Aorta (tissue), 5 donors: ENCODE results near the gene PCDH8. TPM values are rescaled to one million over a fixed set of nuclear protein-coding genes. Genes with fewer than 3 reads are reported as not detected.

Source experiments
- ATAC-seq: fragments of 200-7000 bp; cut with Tn5 transposase; one replicate; pipeline ENCODE4 v1.9.1; 2022; ENCODE audit warnings: moderate library complexity; ENCODE audit not compliant: low FRiP score
- DNase-seq, 2 donors: peaks; one replicate each; pipeline ENCODE4 v3.0.0-alpha.2; 2020
- H3K27ac ChIP-seq, 2 donors: one replicate each; pipeline ENCODE4 v1.5.1; 2013; ENCODE audit warnings: low read length in 2 of 2, mild to moderate bottlenecking in 2 of 2, moderate library complexity in 2 of 2, control low read depth in 1 of 2, inconsistent platforms in 1 of 2, low read depth in 1 of 2
- H3K27me3 ChIP-seq, 2 donors: one replicate each; pipeline ENCODE4 v1.6.1; 2013; ENCODE audit warnings: control low read depth in 1 of 2, low read length in 1 of 2, mild to moderate bottlenecking in 1 of 2, moderate library complexity in 1 of 2; ENCODE audit not compliant: insufficient read depth in 2 of 2, control insufficient read depth in 1 of 2
- H3K36me3 ChIP-seq, 2 donors: one replicate each; pipeline ENCODE4 v1.6.1; 2013; ENCODE audit warnings: control low read depth in 1 of 2, low read length in 1 of 2, mild to moderate bottlenecking in 1 of 2; ENCODE audit not compliant: insufficient read depth in 2 of 2, control insufficient read depth in 1 of 2
- H3K4me1 ChIP-seq, 2 donors: one replicate each; pipeline ENCODE4 v1.6.1; 2013; ENCODE audit warnings: low read length in 2 of 2, control low read depth in 1 of 2, mild to moderate bottlenecking in 1 of 2, moderate library complexity in 1 of 2; ENCODE audit not compliant: insufficient read depth in 2 of 2, control insufficient read depth in 1 of 2
- H3K4me3 ChIP-seq, 2 donors: one replicate each; pipeline ENCODE4 v1.5.1; 2013; ENCODE audit warnings: low read length in 2 of 2, control low read depth in 1 of 2, mild to moderate bottlenecking in 1 of 2
- H3K9me3 ChIP-seq: one replicate; pipeline ENCODE4 v1.6.1; 2013; ENCODE audit warnings: mild to moderate bottlenecking, low read length; ENCODE audit not compliant: control insufficient read depth
- WGBS, 2 donors: extraction: QIAGEN DNeasy Blood & Tissue Kit; methylation state at CpG; one replicate each; pipeline ENCODE4 v1.1.7; 2013; 5-methylcytosine and 5-hydroxymethylcytosine counted together
- intact Hi-C, 2 donors: fragments of 100-400 bp; cut with DNase I; formaldehyde crosslinking; loops; one replicate each; pipeline versions ENCODE4 v1.14.2 to v1.15.0; 2022
- microRNA-seq, 2 donors: library from miRNA; unstranded; fragments of <30 nt; microRNA quantifications; one replicate each; pipeline ENCODE4 v1.2.0, GENCODE V29; 2020
- polyA plus RNA-seq, 2 donors: library from polyadenylated mRNA; stranded (reverse); fragments of 200-250 nt; gene quantifications; one replicate each; pipeline ENCODE4 v1.2.3, GENCODE V29; 2013
- total RNA-seq, 2 donors: library from RNA; stranded (reverse); fragmentation: NEBNext Ultra II Directional; extraction: Animal tissue kit (Norgen Biotek cat#: 25700); gene quantifications; one replicate each; pipeline ENCODE4 v1.2.1, GENCODE V29; 2021
- donor health status: healthy with polysubstance abuse.
- donor health status: Bipolar disorder and iron deficiency.
- donor health status: DM: no; HTN: no; CAD: no.
- donor health status: DM: no; HTN: no; CAD: no.
- donor health status: DM: yes; HTN: yes; CAD: no.

PCDH8 gene
- total and polyA plus RNA-seq, 4 donors, result 0.21 TPM; not detected in 3

- Histone ChIP-seq H3K4me3 (no peak overlapping the region), H3K9me3 (no peaks in the 10 kb centered on the region), H3K27me3 (no peaks in the 10 kb centered on the region), H3K4me1 (no peaks in the 10 kb centered on the region), H3K36me3 (no peaks in the 10 kb centered on the region), H3K27ac (no peak overlapping the region)
- intact Hi-C loops, result no loop called here
- DNase-seq, result no peak
- 82 to 89% methylated on average over 2 of the region's 2 CpGs for WGBS, 2 donors
- no peak for ATAC-seq
These were observed 51.3 kb downstream of the PCDH8 start for GRCh38 chr13:52797176-52797575.

GRCh38 chr13:52794589-52794988 lies 53.9 kb downstream of the PCDH8 start:
- no peaks in the 10 kb centered on the region for H3K27me3 ChIP-seq
- H3K9me3 ChIP-seq, result no peaks in the 10 kb centered on the region
- H3K4me1 ChIP-seq, result no peaks in the 10 kb centered on the region
- intact Hi-C loops, result no loop called here
- no peak overlapping the region for H3K4me3 ChIP-seq
- no peaks in the 10 kb centered on the region for H3K36me3 ChIP-seq
- H3K27ac ChIP-seq, result no peak overlapping the region
- DNase-seq (no peak), ATAC-seq (no peak)
- 78 to 85% methylated on average over 7 of the region's 7 CpGs for WGBS, 2 donors

DNA sequence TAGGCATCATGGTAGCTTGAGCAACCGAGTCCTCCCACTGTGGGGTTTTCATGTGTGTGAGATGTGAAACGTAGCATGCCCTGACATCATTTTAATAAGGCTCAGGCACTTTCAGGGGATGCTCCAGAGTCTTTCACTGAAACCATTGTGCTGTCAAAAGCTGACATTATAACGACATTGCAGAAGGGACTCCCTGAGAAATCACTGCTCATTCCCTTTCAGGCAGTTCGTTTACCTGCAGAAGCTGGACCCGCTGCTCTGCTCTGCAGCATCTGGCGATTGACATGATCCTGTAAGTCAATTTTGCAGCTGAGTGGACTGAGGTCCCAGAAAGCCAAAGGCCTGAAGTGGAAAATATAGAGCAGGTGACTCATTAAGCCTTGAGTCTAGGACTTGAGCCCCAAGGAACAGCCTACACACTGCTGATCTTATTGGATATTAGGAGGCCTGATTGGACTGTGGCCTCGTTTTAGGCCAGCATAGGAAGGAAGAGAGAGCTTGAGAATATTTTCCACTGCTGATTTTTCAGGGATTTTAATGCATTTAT lies 54.9 kb downstream of the PCDH8 start:
- WGBS, 2 donors, result 75 to 81% methylated on average over 7 of the region's 7 CpGs
- ATAC-seq (no peak), DNase-seq (no peak)
- H3K4me3 ChIP-seq, result no peak overlapping the region
- no peaks in the 10 kb centered on the region for H3K27me3 ChIP-seq
- intact Hi-C loops, result no loop called here
- H3K36me3 ChIP-seq, result no peaks in the 10 kb centered on the region
- H3K4me1 ChIP-seq, result no peaks in the 10 kb centered on the region
- peaks cover 1% of the 10 kb centered on the region for H3K9me3 ChIP-seq
- H3K27ac ChIP-seq, result no peak overlapping the region

Small RNA genes lying within 50 kb of the gene (microRNA-seq; reads per million reads assigned to microRNA genes)
- 0 reads per million in 2 donors for gene MIR759

Other genes with a start within 250 kb of the PCDH8 start
- gene HNRNPA1L2, start 206.2 kb downstream of the PCDH8 start, total RNA-seq, result 1 to 10 TPM; 5.0 to 9.9 TPM
- 10 to 100 TPM in 1 of 2 donors, 1 to 10 TPM in 1; 6.9 to 14.4 TPM for gene HNRNPA1L2, start 206.2 kb downstream of the PCDH8 start, polyA plus RNA-seq
- gene SUGT1, start 195.8 kb downstream of the PCDH8 start, total RNA-seq, result 10 to 100 TPM; 44.2 to 44.4 TPM
- gene SUGT1, start 195.8 kb downstream of the PCDH8 start, polyA plus RNA-seq, result 10 to 100 TPM; 30.2 to 36.4 TPM
- gene CNMD, start 108.8 kb downstream of the PCDH8 start, total RNA-seq, result not detected
- not detected for gene CNMD, start 108.8 kb downstream of the PCDH8 start, polyA plus RNA-seq
- gene OLFM4, start 180.2 kb upstream of the PCDH8 start, total RNA-seq, result 1 to 10 TPM in 1 of 2 donors, under 1 TPM in 1; 0.39 to 1.3 TPM
- gene OLFM4, start 180.2 kb upstream of the PCDH8 start, polyA plus RNA-seq, result 10 to 100 TPM in 1 of 2 donors, 1 to 10 TPM in 1; 1.8 to 38.8 TPM